Suprapubic skin (tissue), 3 donors: ENCODE measurements around the gene YWHAQ.

ENCODE experiments used
- POLR2A ChIP-seq, 2 donors: fragments of 450-650 bp; IDR thresholded peaks; one replicate each; pipeline ENCODE4 v1.6.1; 2017; ENCODE audit warnings: antibody characterized with exemption in 2 of 2, mild to moderate bottlenecking in 2 of 2, moderate library complexity in 2 of 2
- TF ChIP-seq, protein P1 (sequence below), 2 donors: fragments of 200-600 bp in 1 of 2; fragments of 450-650 bp in 1 of 2; sonication (generic) in 1 of 2; IDR thresholded peaks; one replicate each; pipeline ENCODE4 v1.5.1; 2016 to 2019; ENCODE audit warnings: antibody characterized with exemption in 2 of 2, mild to moderate bottlenecking in 1 of 2, moderate library complexity in 1 of 2

DNA sequence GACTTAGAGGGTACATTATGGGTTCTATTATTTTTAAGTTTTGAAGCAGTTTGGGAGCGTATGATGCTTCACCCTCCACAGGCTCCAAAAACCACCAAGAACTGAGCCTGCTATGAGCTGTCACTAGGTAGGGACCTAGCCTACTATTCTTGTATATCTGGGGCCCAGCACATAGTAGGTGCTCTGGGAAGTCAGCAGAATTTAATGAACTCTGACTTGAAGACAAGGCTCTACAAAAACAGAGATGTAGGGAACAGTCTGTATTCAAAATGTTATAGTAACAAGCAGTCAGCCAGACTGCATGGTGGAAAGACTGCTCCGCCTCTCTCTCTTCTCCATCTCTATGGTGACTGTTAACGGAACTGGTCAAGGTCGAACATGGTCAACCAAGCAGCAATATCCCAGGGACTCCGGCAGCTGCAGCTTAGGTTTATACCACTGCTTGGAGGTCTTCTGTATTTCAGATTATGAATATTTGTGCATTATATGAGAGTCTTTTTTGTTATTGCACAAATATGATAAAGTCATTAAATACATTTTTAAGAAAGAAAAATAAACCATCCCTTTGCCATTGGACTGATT is 22.2 kb upstream of the YWHAQ start:
- TF ChIP-seq POLR2A (IDR thresholded peaks at IDR 0.05): no peak
- TF ChIP-seq, protein P1, sequence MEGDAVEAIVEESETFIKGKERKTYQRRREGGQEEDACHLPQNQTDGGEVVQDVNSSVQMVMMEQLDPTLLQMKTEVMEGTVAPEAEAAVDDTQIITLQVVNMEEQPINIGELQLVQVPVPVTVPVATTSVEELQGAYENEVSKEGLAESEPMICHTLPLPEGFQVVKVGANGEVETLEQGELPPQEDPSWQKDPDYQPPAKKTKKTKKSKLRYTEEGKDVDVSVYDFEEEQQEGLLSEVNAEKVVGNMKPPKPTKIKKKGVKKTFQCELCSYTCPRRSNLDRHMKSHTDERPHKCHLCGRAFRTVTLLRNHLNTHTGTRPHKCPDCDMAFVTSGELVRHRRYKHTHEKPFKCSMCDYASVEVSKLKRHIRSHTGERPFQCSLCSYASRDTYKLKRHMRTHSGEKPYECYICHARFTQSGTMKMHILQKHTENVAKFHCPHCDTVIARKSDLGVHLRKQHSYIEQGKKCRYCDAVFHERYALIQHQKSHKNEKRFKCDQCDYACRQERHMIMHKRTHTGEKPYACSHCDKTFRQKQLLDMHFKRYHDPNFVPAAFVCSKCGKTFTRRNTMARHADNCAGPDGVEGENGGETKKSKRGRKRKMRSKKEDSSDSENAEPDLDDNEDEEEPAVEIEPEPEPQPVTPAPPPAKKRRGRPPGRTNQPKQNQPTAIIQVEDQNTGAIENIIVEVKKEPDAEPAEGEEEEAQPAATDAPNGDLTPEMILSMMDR (IDR thresholded peaks at IDR 0.05): no peak
